ENCODE data around the gene LTBP2. TPM values are rescaled to one million over a fixed set of nuclear protein-coding genes. Genes with fewer than 3 reads are reported as not detected.

Gene LTBP2
- total RNA-seq, 1 experiment from 2014 or later: 1.5 TPM

DNA sequence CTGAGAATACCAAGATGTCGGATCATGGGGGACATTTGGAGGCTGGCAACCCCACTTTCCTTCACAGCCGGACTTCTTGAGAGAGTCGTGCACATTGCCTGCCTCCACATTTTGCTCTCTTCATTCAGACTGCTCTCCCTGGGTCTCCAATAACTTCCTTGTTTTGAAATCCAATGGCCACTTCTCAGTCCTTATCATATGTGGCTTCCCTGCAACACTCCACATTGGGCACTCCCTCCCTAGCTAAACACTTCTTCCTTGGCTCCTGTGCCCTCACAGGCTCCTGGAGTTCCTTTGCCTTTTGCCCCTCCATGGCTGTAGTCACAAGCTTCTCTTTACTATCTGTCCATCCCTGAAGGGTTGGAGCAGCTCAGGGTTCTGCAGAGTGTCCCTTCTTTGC is 149.0 kb downstream of the LTBP2 start:
- CTCF ChIA-PET: no interaction called here
- H3K9ac ChIP-seq (ENCODE audit: low read length): no peak overlapping the region
- DNase-seq (ENCODE audit: low read depth, low spot score) (no peak), ATAC-seq (no peak)
- H3K36me3 ChIP-seq (ENCODE audit: control insufficient read depth in 1 of 2, insufficient read depth in 2 of 2, low read length in 2 of 2): no peaks in the 10 kb centered on the region
- H4K20me1 ChIP-seq (ENCODE audit: insufficient read depth): no peaks in the 10 kb centered on the region
- H3K9me3 ChIP-seq (ENCODE audit: control insufficient read depth in 1 of 2, insufficient read depth in 1 of 2, low read depth in 1 of 2, low read length in 2 of 2): no peaks in the 10 kb centered on the region
- H2AFZ ChIP-seq (ENCODE audit: low read depth, low read length, poor library complexity, severe bottlenecking): no peak overlapping the region
- BruUV-seq (replicated peaks): no TSS peak
- 0 out of 2 replicates have a peak, but pooled peaks cover 4% of the 10 kb centered on the region for H3K27me3 ChIP-seq (ENCODE audit: insufficient read depth, low read length)
- H3K4me2 ChIP-seq (ENCODE audit: low read length): no peak overlapping the region
- H3K4me1 ChIP-seq (ENCODE audit: control insufficient read depth in 1 of 2, insufficient read depth in 2 of 2, low read length in 2 of 2): 0 out of 4 replicates have a peak, but pooled peaks cover 0 to 3% of the 10 kb centered on the region in 2 experiments
- POLR2A ChIA-PET: no interaction called here
- intact Hi-C loops (cut with micrococcal nuclease): no loop called here
- no peaks in the 10 kb centered on the region for H3K9me2 ChIP-seq (ENCODE audit: insufficient read depth)
- no peak overlapping the region for H3K4me3 ChIP-seq (replicated peaks in 1 of 2; ENCODE audit: low read depth in 1 of 2, low read length in 2 of 2)
- RAD21 ChIA-PET (ENCODE audit: low non-redundant PET in 1 of 2, low total read pairs in 2 of 2, uncharacterized antibody in 2 of 2, unreplicated experiment in 2 of 2): no interaction called here
- H3K27ac ChIP-seq (ENCODE audit: low read depth, low read length): no peak overlapping the region
- TF ChIP-seq YY1 (IDR thresholded peaks at IDR 0.05; ENCODE audit: extremely low read depth, insufficient replicate concordance, low read depth, low read length) (no peak), EZH2phosphoT487 (IDR thresholded peaks at IDR 0.05; ENCODE audit: borderline replicate concordance) (no peak), EZH2 (IDR thresholded peaks at IDR 0.05) (no peak), EGR1 (IDR thresholded peaks at IDR 0.05; ENCODE audit: low read depth) (no peak), ZFX (IDR thresholded peaks at IDR 0.05) (no peak), ELF1 (IDR thresholded peaks at IDR 0.05; ENCODE audit: borderline replicate concordance, low read depth) (no peak), CBX3 (IDR thresholded peaks at IDR 0.05; ENCODE audit: low read depth) (no peak), ZNF274 (IDR thresholded peaks at IDR 0.05; ENCODE audit: low read depth, low read length) (no peak), JUND (IDR thresholded peaks at IDR 0.05) (no peak), RAD21 (IDR thresholded peaks at IDR 0.05; ENCODE audit: low read depth) (no peak), SIN3A (IDR thresholded peaks at IDR 0.05; ENCODE audit: low read depth) (no peak), SP1 (IDR thresholded peaks at IDR 0.05; ENCODE audit: low read depth) (no peak)
- TF ChIP-seq, protein P1, sequence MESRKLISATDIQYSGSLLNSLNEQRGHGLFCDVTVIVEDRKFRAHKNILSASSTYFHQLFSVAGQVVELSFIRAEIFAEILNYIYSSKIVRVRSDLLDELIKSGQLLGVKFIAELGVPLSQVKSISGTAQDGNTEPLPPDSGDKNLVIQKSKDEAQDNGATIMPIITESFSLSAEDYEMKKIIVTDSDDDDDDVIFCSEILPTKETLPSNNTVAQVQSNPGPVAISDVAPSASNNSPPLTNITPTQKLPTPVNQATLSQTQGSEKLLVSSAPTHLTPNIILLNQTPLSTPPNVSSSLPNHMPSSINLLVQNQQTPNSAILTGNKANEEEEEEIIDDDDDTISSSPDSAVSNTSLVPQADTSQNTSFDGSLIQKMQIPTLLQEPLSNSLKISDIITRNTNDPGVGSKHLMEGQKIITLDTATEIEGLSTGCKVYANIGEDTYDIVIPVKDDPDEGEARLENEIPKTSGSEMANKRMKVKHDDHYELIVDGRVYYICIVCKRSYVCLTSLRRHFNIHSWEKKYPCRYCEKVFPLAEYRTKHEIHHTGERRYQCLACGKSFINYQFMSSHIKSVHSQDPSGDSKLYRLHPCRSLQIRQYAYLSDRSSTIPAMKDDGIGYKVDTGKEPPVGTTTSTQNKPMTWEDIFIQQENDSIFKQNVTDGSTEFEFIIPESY (IDR thresholded peaks at IDR 0.05; ENCODE audit: extremely low read depth, insufficient replicate concordance, low read length): no peak
- TF ChIP-seq, protein P2, sequence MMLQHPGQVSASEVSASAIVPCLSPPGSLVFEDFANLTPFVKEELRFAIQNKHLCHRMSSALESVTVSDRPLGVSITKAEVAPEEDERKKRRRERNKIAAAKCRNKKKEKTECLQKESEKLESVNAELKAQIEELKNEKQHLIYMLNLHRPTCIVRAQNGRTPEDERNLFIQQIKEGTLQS (IDR thresholded peaks at IDR 0.05): no peak
- TF ChIP-seq, protein P3, sequence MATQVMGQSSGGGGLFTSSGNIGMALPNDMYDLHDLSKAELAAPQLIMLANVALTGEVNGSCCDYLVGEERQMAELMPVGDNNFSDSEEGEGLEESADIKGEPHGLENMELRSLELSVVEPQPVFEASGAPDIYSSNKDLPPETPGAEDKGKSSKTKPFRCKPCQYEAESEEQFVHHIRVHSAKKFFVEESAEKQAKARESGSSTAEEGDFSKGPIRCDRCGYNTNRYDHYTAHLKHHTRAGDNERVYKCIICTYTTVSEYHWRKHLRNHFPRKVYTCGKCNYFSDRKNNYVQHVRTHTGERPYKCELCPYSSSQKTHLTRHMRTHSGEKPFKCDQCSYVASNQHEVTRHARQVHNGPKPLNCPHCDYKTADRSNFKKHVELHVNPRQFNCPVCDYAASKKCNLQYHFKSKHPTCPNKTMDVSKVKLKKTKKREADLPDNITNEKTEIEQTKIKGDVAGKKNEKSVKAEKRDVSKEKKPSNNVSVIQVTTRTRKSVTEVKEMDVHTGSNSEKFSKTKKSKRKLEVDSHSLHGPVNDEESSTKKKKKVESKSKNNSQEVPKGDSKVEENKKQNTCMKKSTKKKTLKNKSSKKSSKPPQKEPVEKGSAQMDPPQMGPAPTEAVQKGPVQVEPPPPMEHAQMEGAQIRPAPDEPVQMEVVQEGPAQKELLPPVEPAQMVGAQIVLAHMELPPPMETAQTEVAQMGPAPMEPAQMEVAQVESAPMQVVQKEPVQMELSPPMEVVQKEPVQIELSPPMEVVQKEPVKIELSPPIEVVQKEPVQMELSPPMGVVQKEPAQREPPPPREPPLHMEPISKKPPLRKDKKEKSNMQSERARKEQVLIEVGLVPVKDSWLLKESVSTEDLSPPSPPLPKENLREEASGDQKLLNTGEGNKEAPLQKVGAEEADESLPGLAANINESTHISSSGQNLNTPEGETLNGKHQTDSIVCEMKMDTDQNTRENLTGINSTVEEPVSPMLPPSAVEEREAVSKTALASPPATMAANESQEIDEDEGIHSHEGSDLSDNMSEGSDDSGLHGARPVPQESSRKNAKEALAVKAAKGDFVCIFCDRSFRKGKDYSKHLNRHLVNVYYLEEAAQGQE (IDR thresholded peaks at IDR 0.05; ENCODE audit: low read depth): no peak
- TF ChIP-seq, protein P4, sequence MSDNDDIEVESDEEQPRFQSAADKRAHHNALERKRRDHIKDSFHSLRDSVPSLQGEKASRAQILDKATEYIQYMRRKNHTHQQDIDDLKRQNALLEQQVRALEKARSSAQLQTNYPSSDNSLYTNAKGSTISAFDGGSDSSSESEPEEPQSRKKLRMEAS (IDR thresholded peaks at IDR 0.05): no peak
- TF ChIP-seq, protein P5, sequence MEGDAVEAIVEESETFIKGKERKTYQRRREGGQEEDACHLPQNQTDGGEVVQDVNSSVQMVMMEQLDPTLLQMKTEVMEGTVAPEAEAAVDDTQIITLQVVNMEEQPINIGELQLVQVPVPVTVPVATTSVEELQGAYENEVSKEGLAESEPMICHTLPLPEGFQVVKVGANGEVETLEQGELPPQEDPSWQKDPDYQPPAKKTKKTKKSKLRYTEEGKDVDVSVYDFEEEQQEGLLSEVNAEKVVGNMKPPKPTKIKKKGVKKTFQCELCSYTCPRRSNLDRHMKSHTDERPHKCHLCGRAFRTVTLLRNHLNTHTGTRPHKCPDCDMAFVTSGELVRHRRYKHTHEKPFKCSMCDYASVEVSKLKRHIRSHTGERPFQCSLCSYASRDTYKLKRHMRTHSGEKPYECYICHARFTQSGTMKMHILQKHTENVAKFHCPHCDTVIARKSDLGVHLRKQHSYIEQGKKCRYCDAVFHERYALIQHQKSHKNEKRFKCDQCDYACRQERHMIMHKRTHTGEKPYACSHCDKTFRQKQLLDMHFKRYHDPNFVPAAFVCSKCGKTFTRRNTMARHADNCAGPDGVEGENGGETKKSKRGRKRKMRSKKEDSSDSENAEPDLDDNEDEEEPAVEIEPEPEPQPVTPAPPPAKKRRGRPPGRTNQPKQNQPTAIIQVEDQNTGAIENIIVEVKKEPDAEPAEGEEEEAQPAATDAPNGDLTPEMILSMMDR (IDR thresholded peaks at IDR 0.05 in 2 of 3, conservative IDR thresholded peaks at IDR 0.05 in 1 of 3; ENCODE audit: borderline replicate concordance in 1 of 3, insufficient read depth in 1 of 3, low read depth in 2 of 3, low read length in 2 of 3): no peak
- no peaks in the 10 kb centered on the region for H3K79me2 ChIP-seq (ENCODE audit: insufficient read depth, low read length)
